OCI-LY7 (cell line): ENCODE data around the gene FGD5. TPM values are rescaled to one million over a fixed set of nuclear protein-coding genes. Genes with fewer than 3 reads are reported as not detected.
A peak's percentile ranks its signal among the peaks of the same experiment; 100 is the strongest.

ENCODE experiments used
- BruUV-seq: library from RNA; stranded (reverse); fragments of 400-500 nt; replicated peaks from 2 replicates; lab custom pipeline; 2021; lab: Mats Ljungman, UMichigan
- CTCF ChIA-PET: fragments of 300-600 bp; sonication (Branson Sonifier 250); formaldehyde crosslinking; loops from one replicate; lab custom pipeline; 2022; ENCODE audit warnings: antibody characterized with exemption; ENCODE audit not compliant: unreplicated experiment; lab: Charles Lee
- POLR2A ChIA-PET: fragments of 300-600 bp; sonication (Branson Sonifier 250); formaldehyde crosslinking; loops from one replicate; lab custom pipeline; 2022; ENCODE audit warnings: antibody characterized with exemption; lab: Charles Lee
- DNase-seq: peaks from one replicate; pipeline ENCODE4 v3.0.0-alpha.2; 2015; ENCODE audit warnings: low spot score
- H2AFZ ChIP-seq: fragments of 200-600 bp; sonication (generic), shearing (Covaris generic); 2 replicates; pipeline ENCODE4 v1.6.1; 2014; ENCODE audit warnings: mild to moderate bottlenecking, antibody characterized with exemption, low read length, moderate library complexity
- H3K27ac ChIP-seq: fragments of 200-600 bp; sonication (generic); 2 replicates; pipeline ENCODE4 v1.5.1; 2014; ENCODE audit warnings: mixed run types, low read depth, mild to moderate bottlenecking, moderate library complexity, low read length, inconsistent platforms; ENCODE audit not compliant: poor library complexity, severe bottlenecking
- H3K36me3 ChIP-seq: fragments of 200-600 bp; sonication (generic); 2 replicates; pipeline ENCODE4 v1.6.1; 2014; ENCODE audit warnings: mild to moderate bottlenecking, antibody characterized with exemption, low read length, moderate library complexity, mixed read lengths; ENCODE audit not compliant: insufficient read depth
- H3K4me1 ChIP-seq: fragments of 200-600 bp; sonication (generic); 2 replicates; pipeline ENCODE4 v1.5.1; 2014; ENCODE audit warnings: mild to moderate bottlenecking, low read length; ENCODE audit not compliant: insufficient read depth, poor library complexity, severe bottlenecking
- H3K4me2 ChIP-seq: fragments of 200-600 bp; sonication (generic); 2 replicates; pipeline ENCODE4 v1.6.1; 2014; ENCODE audit warnings: mild to moderate bottlenecking, low read length
- H3K4me3 ChIP-seq: fragments of 200-600 bp; sonication (generic); 2 replicates; pipeline ENCODE4 v1.5.1; 2014; ENCODE audit warnings: mild to moderate bottlenecking, low read depth, low read length; ENCODE audit not compliant: poor library complexity, severe bottlenecking
- H3K79me2 ChIP-seq: fragments of 200-600 bp; sonication (generic); 2 replicates; pipeline ENCODE4 v1.6.1; 2016; ENCODE audit warnings: low read depth, mild to moderate bottlenecking, low read length, moderate library complexity, mixed read lengths; ENCODE audit not compliant: insufficient read depth
- H3K9me2 ChIP-seq: fragments of 200-600 bp; sonication (generic); 2 replicates; pipeline ENCODE4 v1.6.1; 2016; ENCODE audit warnings: mild to moderate bottlenecking, low read length, mixed read lengths; ENCODE audit not compliant: insufficient read depth
- H3K9me3 ChIP-seq: fragments of 200-600 bp; sonication (generic); 2 replicates; pipeline ENCODE4 v1.6.1; 2014; ENCODE audit warnings: mild to moderate bottlenecking, mixed run types, low read length, mixed read lengths
- H4K20me1 ChIP-seq: fragments of 200-600 bp; sonication (generic); 2 replicates; pipeline ENCODE4 v1.6.1; 2014; ENCODE audit warnings: mild to moderate bottlenecking, antibody characterized with exemption, low read length, moderate library complexity, mixed read lengths; ENCODE audit not compliant: insufficient read depth
- CTCF ChIP-seq: fragments of 200-600 bp; sonication (generic); conservative IDR thresholded peaks from 2 replicates; pipeline ENCODE4 v1.5.1; 2014; ENCODE audit warnings: mild to moderate bottlenecking, antibody characterized with exemption, low read length, moderate library complexity, mixed read lengths
- EZH2phosphoT487 ChIP-seq: fragments of 200-600 bp; sonication (generic); IDR thresholded peaks from 2 replicates; pipeline ENCODE4 v1.6.1; 2018; ENCODE audit warnings: low read depth, borderline replicate concordance, mild to moderate bottlenecking, mixed run types, antibody characterized with exemption, low read length, moderate library complexity, mixed read lengths
- intact Hi-C: fragments of 100-400 bp; cut with micrococcal nuclease; formaldehyde crosslinking; loops from one replicate; pipeline ENCODE4 v1.10.0; 2022; ENCODE audit not compliant: unreplicated experiment
- total RNA-seq, 2 experiments: library from RNA; depleted of rRNA in 1 of 2; stranded (reverse); fragments of >200 nt in 1 of 2; shearing (Covaris generic) in 1 of 2; gene quantifications; 2 replicates each; pipeline ENCODE4 v1.2.3, GENCODE V29; 2014 to 2022

Gene FGD5
- total RNA-seq, 2 experiments from 2014 or later = 0.09 to 0.21 TPM

DNA sequence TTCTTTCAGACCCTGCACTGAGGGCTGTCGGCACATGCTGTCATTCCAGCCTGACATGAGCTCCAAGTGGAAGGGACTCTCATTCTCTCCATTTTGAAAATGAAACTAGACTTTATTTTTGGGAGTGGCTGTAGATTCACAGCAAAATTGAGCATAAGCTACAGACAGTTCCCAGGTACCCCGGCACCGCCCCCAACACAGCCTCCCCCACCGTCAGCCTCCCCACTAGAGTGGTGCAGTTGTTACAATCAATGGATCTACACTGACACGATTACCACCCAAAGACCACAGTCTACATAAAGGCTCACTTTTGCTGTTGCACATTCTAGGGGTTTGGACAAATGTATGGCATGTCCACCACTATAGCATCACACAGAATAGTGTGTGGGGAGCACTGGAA, 29.5 kb upstream of the FGD5 start:
- ChIA-PET CTCF (no interaction called here), POLR2A (interaction anchor here (0.5 kb wide), 1 partner anchor 39 kb away, joined by 3 read pairs; no protein-coding TSS in a partner anchor)
- Histone ChIP-seq H4K20me1 (no peaks in the 10 kb centered on the region), H3K4me3 (no peak overlapping the region), H2AFZ (no peak overlapping the region), H3K36me3 (no peaks in the 10 kb centered on the region), H3K27ac (no peak overlapping the region), H3K4me1 (no peaks in the 10 kb centered on the region), H3K9me3 (no peaks in the 10 kb centered on the region), H3K79me2 (no peaks in the 10 kb centered on the region), H3K4me2 (no peak overlapping the region; the same call in 1 of the 2 replicates), H3K9me2 (no peaks in the 10 kb centered on the region)
- no peak for DNase-seq
- TF ChIP-seq CTCF (no peak), EZH2phosphoT487 (no peak)
- intact Hi-C loops = loop anchor here (10.0 kb wide), 1 partner anchor 284 kb away; no protein-coding TSS in a partner anchor
- no TSS peak for BruUV-seq

GRCh38 chr3:14789640-14790285, 29.0 kb upstream of the FGD5 start:
- Histone ChIP-seq H3K9me3 (no peaks in the 10 kb centered on the region), H4K20me1 (no peaks in the 10 kb centered on the region), H2AFZ (no peak overlapping the region), H3K27ac (no peak overlapping the region), H3K79me2 (no peaks in the 10 kb centered on the region), H3K4me2 (no peak overlapping the region), H3K4me3 (no peak overlapping the region), H3K9me2 (no peaks in the 10 kb centered on the region), H3K36me3 (no peaks in the 10 kb centered on the region), H3K4me1 (no peaks in the 10 kb centered on the region)
- no peak for TF ChIP-seq CTCF
- no peak for TF ChIP-seq EZH2phosphoT487
- intact Hi-C loops = loop anchor here (10.0 kb wide), 1 partner anchor 285 kb away; no protein-coding TSS in a partner anchor
- no peak for DNase-seq
- CTCF ChIA-PET = no interaction called here
- POLR2A ChIA-PET = no interaction called here
- no TSS peak for BruUV-seq

DNA sequence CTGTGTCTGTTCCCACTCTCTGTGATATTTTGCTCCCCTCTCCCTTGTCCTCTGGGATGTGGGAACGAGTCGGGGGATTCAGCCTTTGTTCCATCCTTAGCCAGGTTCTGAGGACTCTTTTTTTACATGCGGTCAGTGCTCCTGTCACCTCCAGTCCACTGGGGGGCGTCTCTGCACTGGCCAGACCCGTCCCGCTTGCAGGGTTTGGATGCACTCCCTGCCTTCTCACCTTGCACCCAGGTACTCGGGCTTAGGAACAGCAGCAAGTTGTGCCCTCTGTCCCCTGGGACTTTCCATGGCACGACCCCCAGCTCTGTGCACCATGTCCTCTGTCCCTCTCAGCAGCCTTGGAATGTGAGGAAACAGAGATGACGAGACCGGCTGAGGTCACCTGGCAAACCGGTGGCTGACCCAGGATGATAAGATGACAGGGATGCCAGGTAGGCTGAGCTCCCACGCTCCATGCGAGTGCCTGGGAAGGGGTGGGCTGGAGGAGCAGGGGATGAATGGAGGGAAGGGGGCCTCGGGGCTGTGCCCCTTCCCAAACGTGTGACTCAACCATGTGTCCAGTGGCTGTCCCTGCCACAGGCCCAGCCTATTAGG, 27.3 kb upstream of the FGD5 start:
- Histone ChIP-seq H3K9me2 (no peaks in the 10 kb centered on the region), H4K20me1 (no peaks in the 10 kb centered on the region), H3K4me1 (no peaks in the 10 kb centered on the region), H3K36me3 (no peaks in the 10 kb centered on the region), H3K27ac (no peak overlapping the region), H3K4me2 (no peak overlapping the region), H3K9me3 (no peaks in the 10 kb centered on the region), H2AFZ (no peak overlapping the region), H3K79me2 (no peaks in the 10 kb centered on the region), H3K4me3 (no peak overlapping the region)
- no TSS peak for BruUV-seq
- DNase-seq = peak; percentile 60
- peak; percentile 78 for TF ChIP-seq CTCF
- no peak for TF ChIP-seq EZH2phosphoT487
- ChIA-PET POLR2A (no interaction called here), CTCF (no interaction called here)
- intact Hi-C loops = loop anchor here (1.0 kb wide), 1 partner anchor 130 kb away; no protein-coding TSS in a partner anchor
